ENCODE results near the gene TMPRSS13.
"Not testable (repeated sequence)": the region's sequence is repeated elsewhere in the genome, so short reads cannot be mapped to it uniquely, and the experiment has no call there.

Gene TMPRSS13

DNA sequence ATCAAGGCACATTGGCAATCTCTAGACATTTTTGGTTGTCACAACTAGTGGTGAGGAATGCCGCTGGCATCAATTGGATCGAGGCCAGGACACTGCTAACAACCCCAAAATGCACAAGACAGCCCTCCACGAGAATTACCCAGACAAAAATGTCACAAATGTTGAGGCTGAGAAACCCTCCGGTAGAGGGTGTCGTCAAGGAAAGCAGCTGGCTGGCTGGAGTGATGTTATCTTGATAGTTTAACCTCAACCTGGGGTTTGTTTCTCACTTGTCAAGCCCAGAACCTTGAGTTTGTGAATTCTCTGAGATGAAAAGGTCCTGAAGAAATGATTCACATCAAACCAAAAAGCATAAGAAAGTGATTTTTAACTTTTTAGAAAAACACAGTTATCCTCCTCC is 21.1 kb upstream of the TMPRSS13 start:
- DNase-seq (ENCODE audit: insufficient read length, low spot score) (no peak), FAIRE-seq (no peak)
- TF ChIP-seq, protein P1, sequence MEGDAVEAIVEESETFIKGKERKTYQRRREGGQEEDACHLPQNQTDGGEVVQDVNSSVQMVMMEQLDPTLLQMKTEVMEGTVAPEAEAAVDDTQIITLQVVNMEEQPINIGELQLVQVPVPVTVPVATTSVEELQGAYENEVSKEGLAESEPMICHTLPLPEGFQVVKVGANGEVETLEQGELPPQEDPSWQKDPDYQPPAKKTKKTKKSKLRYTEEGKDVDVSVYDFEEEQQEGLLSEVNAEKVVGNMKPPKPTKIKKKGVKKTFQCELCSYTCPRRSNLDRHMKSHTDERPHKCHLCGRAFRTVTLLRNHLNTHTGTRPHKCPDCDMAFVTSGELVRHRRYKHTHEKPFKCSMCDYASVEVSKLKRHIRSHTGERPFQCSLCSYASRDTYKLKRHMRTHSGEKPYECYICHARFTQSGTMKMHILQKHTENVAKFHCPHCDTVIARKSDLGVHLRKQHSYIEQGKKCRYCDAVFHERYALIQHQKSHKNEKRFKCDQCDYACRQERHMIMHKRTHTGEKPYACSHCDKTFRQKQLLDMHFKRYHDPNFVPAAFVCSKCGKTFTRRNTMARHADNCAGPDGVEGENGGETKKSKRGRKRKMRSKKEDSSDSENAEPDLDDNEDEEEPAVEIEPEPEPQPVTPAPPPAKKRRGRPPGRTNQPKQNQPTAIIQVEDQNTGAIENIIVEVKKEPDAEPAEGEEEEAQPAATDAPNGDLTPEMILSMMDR (IDR thresholded peaks at IDR 0.05; ENCODE audit: insufficient read depth, missing control alignments) = no peak

DNA sequence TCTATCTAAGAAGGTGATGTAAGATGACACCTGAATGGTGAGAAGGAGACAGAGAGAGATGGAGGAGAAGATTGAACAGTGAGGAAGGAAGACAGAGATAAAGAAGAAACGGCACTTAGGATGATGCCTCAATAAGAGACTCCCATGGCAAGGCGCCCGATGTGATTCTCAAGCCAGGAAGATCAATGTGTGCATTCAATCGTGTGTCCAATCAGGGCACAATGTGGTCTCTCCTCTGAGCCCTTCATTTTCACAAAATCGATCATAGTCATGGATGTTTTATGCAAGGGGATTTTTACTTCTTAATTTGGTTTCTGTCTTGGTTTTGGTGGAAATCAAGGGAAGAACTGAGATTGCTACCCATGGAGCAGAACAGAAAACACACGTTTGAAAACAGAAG is 19.9 kb upstream of the TMPRSS13 start:
- DNase-seq (ENCODE audit: insufficient read length, low spot score) (no peak), FAIRE-seq (no peak)
- TF ChIP-seq, protein P1 (IDR thresholded peaks at IDR 0.05; ENCODE audit: insufficient read depth, missing control alignments) = no peak

DNA sequence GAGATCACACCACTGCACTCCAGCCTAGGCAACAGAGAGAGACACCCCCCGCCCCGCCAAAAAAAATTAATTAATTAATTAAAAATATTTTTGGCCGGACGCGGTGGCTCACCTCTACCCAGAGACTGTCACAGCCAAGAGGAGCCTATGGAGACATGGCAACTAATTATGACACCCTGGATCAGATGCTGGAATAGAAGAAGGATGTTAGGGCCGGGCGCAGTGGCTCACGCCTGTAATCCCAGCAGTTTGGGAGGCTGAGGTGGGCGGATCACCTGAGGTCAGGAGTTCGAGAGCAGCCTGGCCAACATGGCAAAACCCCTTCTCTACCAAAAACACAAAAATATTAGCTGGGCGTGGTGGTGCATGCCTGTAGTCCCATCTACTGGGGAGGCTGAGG is 19.3 kb upstream of the TMPRSS13 start:
- not testable (repeated sequence) for FAIRE-seq; DNase-seq (ENCODE audit: insufficient read length, low spot score)

DNA sequence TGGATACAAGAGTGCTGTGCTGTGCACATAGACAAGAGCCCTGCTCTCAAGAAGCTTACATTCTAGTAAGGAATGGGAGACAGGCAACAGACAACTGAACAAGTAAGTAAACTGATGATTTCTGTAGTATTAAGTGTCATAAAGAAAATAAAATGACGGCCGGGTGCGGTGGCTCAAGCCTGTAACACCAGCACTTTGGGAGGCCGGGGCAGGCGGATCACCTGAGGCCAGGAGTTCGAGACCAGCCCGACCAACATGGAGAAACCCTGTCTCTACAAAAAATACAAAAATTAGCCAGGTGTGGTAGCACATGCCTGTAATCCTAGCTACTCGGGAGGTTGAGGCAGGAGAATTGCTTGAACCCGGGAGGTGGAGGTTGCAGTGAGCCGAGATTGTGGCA is 18.5 kb upstream of the TMPRSS13 start:
- FAIRE-seq; DNase-seq (ENCODE audit: insufficient read length, low spot score): not testable (repeated sequence)

DNA sequence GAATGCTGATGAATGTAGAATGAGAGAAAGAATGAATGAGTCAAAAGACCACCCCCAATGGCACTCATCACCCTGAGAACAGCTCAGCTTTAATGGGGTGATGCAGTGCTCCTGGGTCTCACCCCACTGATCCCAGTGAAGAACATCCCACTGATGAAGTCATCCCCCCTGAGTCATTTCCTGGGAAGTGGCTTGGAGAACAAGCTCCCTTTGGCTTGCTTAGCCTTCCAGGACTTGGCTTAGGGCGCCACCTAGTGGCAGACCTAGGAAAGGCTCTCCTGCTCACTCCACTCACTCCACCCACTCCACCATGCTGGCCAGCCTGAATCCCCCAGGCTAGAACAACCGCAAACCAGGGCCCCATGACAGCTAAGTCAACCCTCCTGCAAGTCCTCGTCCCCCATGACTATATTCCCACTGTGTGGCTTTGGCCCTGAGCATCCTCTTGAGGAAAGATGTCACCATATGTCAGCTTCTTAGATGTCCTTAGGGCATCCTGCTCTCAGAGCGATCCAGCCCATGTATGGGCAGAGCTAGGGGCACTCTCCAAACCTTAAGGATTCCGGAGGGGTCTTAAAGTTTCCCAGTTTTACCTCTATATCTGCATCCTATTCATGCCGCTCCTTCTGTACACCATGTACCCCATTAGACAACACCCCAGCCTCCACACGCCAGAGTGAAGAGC is 17.8 kb upstream of the TMPRSS13 start:
- DNase-seq (ENCODE audit: insufficient read length, low spot score) (peak; percentile 64), FAIRE-seq (no peak)
- TF ChIP-seq, protein P1 (IDR thresholded peaks at IDR 0.05; ENCODE audit: insufficient read depth, missing control alignments) = peak; percentile 90

DNA sequence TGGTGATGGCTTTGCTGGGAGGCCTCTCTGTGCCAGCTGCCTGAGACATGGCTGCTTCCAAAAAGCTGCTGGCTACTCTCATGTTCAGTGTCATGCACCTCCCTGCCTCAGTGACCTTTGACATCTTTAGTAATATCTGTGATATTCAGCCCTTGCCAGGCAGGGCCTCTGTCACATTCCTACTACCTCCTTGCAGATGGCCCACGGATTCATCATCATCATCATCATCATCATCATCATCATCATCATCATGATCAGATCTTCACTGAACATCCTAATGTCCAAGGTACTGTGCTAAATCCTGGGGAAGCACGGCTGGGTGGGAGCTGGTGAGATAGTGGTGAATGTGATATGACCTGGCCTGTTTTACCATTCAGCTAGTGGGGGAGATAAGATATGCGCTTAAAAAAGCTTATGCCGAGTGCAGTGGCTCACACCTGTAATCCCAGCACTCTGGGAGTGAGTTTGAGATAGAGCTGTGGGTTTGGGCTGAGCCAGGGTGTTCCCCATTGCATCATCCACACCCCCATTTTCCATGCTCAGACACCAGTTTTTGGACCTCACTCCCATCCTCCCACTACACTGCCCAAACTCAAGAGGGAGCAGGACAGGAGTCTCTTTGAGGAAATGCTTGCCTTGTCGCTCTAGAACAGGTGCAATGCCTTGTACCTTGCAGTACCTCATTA is 17.1 kb upstream of the TMPRSS13 start:
- FAIRE-seq = no peak
- DNase-seq (ENCODE audit: insufficient read length, low spot score) = no peak
- TF ChIP-seq, protein P1 (IDR thresholded peaks at IDR 0.05; ENCODE audit: insufficient read depth, missing control alignments) = no peak

DNA sequence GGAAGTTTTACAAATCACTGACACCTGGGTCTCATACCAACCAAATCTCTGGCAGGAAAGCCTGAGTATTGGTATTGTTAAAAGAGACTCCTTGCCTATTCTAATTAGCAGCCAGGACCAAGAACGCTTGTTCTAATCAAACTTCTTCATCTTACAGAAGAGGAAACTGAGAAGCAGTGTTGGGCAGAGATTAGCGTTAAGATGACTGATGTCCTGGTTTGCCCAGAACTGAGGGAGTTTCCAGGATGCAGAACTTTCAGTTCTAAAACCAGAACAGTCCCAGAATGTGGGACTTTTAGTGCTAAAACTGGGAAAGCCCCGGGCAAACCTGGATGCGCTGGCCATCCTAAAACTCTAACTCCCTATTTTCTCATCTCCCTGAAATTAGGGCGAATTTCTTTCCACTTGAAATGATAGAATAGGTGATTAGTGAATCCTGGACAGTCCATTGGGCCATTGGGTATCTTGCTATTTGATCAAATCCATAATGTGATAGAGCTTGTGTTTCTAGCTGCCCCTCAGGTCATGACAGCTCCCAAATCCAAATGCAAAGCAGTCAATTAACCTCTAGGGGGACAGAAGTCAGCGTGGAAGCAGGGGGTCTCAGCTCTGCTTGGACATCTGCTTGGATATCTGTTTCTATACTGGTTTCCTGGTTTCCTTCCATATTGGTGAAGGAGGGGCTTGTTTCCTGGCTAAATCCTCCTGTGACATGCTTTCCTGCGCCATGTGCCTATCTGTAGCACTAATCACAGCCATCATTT is 16.0 kb upstream of the TMPRSS13 start:
- FAIRE-seq = no peak
- TF ChIP-seq, protein P1 (IDR thresholded peaks at IDR 0.05; ENCODE audit: insufficient read depth, missing control alignments) = no peak
- DNase-seq (ENCODE audit: insufficient read length, low spot score) = no peak

DNA sequence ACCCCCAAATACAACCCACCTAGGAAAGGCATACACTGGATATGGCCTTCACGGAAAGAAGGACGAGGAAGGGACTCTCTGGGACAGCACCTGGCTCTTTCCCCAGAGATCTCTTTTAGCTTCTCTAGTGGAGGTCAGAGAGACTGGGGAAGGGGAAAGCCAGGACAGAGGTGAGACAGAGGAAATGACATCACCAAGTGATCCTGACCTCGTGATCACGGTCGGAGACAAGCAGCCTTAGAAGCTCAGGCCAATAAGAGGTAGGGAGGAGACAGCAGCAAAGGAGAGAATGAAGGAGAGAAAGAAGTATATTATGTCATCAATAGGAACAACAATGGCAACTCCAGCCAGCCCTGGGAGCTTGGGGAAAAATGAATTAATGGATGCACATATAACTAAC is 15.4 kb upstream of the TMPRSS13 start:
- TF ChIP-seq, protein P1 (IDR thresholded peaks at IDR 0.05; ENCODE audit: insufficient read depth, missing control alignments) = no peak
- FAIRE-seq (no peak), DNase-seq (ENCODE audit: insufficient read length, low spot score) (no peak)

All from D721Med (cell line).